Fibroblast of villous mesenchyme (primary cell): ENCODE measurements around the gene ZBTB20. TPM values are rescaled to one million over a fixed set of nuclear protein-coding genes. Genes with fewer than 3 reads are reported as not detected.
A peak's percentile ranks its signal among the peaks of the same experiment; 100 is the strongest.

ENCODE experiments used
- DNase-seq: peaks from one replicate; pipeline ENCODE4 v3.0.0-alpha.2; 2010; ENCODE audit warnings: low read depth
- H3K4me3 ChIP-seq: 2 replicates; pipeline ENCODE4 v1.5.1; 2011; ENCODE audit warnings: low read depth, mild to moderate bottlenecking, low read length
- total RNA-seq: library from RNA; depleted of rRNA; stranded (reverse); fragments of >200 nt; gene quantifications from 2 replicates; pipeline ENCODE4 v1.2.3, GENCODE V29; 2012
- TF ChIP-seq, protein P1 (sequence below): IDR thresholded peaks from 2 replicates; pipeline ENCODE4 v1.5.1; 2012; ENCODE audit warnings: low read depth, mild to moderate bottlenecking, low read length; ENCODE audit not compliant: insufficient read depth

ZBTB20 gene
- total RNA-seq, 1 donor = 28.1 TPM

DNA sequence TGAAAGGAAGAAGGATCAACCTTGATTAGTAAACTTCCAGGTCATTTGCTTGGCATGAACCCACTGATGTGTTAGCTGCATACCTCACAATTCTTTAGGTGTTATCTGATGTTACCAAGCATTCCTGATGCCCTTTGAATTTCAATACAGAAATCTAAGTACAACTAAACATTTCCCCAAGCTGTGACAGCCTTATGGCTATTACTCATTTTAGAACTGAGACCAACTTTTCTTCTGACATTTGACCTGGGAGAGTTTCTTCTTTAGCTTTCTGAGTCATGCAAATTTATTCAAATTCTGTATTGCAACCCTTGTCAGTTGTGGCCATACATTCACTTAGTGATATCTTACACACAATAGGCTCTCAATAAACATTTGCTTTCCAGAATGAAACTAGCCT is 729.0 kb downstream of the ZBTB20 start:
- TF ChIP-seq, protein P1, sequence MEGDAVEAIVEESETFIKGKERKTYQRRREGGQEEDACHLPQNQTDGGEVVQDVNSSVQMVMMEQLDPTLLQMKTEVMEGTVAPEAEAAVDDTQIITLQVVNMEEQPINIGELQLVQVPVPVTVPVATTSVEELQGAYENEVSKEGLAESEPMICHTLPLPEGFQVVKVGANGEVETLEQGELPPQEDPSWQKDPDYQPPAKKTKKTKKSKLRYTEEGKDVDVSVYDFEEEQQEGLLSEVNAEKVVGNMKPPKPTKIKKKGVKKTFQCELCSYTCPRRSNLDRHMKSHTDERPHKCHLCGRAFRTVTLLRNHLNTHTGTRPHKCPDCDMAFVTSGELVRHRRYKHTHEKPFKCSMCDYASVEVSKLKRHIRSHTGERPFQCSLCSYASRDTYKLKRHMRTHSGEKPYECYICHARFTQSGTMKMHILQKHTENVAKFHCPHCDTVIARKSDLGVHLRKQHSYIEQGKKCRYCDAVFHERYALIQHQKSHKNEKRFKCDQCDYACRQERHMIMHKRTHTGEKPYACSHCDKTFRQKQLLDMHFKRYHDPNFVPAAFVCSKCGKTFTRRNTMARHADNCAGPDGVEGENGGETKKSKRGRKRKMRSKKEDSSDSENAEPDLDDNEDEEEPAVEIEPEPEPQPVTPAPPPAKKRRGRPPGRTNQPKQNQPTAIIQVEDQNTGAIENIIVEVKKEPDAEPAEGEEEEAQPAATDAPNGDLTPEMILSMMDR = no peak
- DNase-seq = no peak
- H3K4me3 ChIP-seq = no peak overlapping the region

DNA sequence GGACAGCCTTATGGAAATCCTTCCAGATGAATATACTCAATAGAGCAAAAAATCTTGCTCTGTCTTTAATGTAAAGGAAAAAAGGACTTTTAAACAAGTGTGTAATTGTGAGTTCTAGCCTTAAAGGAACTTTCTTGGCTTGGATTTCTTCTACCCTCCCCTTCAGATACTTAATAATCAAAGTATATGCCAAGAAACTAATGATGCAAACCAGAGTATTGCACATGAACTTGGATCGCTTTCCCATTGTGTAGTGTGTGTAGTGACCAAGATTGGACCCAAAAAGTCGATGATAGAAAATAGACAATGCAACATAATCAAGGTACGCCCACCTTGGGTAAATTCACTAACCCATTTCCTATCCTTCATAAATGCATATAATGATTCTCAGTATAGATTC is 729.4 kb downstream of the ZBTB20 start:
- H3K4me3 ChIP-seq = no peak overlapping the region
- DNase-seq = no peak

DNA sequence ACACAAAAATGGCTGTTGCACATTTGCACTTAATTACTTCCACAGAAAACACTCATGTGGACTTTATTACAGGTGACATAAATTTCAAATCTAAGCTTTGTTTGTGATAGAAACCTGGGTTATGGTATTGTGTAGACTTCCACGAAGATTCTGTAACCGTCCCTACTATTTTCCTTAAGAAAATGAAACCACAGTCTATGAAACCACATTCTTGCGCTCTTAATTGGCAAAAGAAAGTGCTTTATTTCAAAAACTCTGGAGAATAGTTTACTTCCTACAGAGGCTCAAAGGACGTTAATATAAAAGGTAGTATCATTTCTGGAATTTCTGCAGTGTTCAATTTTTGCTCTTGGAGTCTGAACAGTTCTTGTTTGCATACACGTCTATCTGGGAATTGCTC is 729.8 kb downstream of the ZBTB20 start:
- TF ChIP-seq, protein P1 = no peak
- peak; percentile 46 for DNase-seq
- no peak overlapping the region for H3K4me3 ChIP-seq

More for the DNA sequence above, 729.4 kb downstream of the ZBTB20 start:
- TF ChIP-seq, protein P1 = no peak

DNA sequence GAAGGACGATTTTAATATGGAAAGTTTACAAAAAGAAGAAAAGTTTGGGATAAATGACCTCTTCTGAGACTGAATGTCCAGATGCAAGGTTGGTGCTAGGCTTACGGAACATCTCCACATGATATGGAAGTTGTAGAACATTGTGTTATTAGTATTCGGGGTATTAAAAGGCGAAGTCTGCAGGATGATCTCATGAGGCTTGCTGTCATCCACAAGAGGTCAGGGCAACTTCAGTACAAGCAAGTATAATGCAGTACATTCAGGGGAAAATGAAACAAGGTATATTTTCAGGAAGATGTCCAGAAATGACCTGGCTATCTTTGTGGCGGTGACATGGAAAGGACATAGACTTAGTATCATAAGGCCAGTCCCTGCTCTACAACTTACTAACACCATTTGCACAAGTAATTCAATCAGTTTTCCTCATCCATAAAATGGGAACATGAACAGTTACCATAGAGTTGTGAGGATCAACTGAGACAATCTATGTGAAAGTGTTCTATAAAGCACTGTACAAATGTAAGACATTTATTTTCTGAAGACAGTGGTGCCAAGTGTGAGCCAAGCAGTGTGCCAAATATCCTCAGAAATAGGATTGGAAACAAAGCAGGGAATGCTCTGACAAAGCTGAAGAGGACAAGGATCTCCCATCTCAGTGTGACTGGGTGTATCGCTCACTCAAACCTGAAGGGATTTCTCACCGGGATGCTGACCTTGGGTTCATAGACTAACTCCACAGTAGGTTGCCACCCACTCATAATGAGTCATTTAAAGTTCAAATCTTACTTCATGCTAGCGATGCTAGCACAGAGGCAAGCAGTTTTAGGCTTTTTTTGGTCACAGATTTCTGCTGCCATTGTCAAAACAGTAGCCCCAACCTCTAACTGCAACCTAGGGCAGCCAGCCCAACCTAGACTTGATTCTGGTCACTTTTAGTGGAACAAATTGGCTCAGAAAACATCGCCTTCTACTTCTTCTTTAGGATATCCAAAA is 735.0 kb downstream of the ZBTB20 start:
- TF ChIP-seq, protein P1 = peak; percentile 9
- DNase-seq = peak; percentile 68
- H3K4me3 ChIP-seq = no peak overlapping the region

DNA sequence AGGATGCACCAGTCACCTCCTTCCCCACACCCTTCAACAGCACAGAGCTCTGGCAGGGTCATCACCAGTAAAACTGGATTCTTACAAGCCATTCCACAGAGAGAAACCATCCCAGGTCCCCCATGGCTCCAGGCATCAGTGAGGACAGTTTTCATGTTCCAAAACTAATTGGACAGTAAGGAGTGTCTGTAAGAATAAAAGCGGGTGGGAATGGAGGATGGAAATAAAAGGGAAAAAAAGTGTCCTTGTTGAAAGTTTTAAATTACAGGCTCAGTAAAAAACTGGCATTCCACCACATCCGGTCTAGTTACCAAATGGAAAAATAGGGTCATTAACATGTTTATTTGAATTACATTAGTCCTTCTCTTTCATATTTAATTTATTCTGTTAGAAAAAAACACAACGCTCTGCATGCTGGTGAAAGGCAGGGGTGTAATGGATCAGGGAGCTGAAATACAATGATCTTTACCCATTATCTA is 735.9 kb downstream of the ZBTB20 start:
- TF ChIP-seq, protein P1 = no peak
- peak; percentile 64 for DNase-seq
- H3K4me3 ChIP-seq = no peak overlapping the region

DNA sequence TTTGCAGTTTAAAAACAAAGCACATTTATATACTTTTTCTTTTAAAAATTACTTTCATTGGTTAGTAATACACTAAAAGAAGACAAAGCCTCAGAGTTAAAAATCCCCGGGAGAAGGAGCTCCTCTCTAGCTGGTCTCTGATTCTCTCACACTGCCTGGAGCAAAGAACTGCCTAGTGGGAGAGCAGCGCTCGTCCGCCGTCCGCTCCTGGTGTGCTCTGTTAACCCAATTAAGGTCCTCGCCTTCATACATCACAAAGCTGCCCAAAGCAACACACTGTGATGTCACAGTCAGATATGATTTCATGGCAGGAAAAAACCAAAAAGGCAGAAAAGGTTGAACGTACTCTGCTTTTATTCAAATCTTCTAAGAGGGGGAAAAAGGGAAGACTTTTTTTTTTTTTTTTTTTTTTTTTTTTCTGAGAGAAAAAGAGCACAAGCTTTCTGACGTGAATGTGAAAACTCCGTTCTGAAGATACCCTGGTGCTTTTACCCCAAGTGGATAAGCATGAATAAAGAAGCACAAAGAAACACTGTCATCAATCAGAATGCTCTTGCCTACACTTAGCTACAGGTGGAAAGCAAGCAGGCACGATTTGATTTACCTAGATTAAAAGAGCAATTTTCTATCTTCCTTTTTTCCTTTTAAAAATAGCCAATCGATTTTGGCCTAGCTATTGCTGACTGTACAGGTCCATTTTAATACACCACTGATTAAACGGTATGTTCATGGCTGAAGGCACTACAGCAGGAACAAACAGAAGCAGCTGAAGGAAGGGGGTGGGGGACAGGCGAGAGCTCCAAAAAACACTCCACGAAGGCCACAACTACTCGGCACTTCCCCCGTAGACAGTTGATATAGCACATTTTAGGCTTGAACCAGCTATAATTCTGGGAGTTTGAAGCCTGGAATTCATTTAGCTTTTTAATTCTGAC is 738.1 kb downstream of the ZBTB20 start:
- peak; percentile 39 for DNase-seq
- TF ChIP-seq, protein P1 = no peak
- no peak overlapping the region for H3K4me3 ChIP-seq
